HepG2 (cell line): ENCODE measurements around the gene CHMP1A. TPM values are rescaled to one million over a fixed set of nuclear protein-coding genes. Genes with fewer than 3 reads are reported as not detected.
A peak's percentile ranks its signal among the peaks of the same experiment; 100 is the strongest.

Source experiments
- CHD4 ChIP-seq: fragments of 200-600 bp; sonication (generic); IDR thresholded peaks from 2 replicates; pipeline ENCODE4 v1.7.0; 2017; ENCODE audit warnings: mild to moderate bottlenecking, low read length, borderline replicate concordance
- EED ChIP-seq: sonication (generic); formaldehyde crosslinking; IDR thresholded peaks from 2 replicates; pipeline ENCODE4 v1.5.0; 2020; ENCODE audit warnings: mild to moderate bottlenecking, missing genetic modification reagents
- SRY ChIP-seq: sonication (generic); formaldehyde crosslinking; IDR thresholded peaks from 2 replicates; pipeline ENCODE4 v1.8.0; 2022; ENCODE audit warnings: mild to moderate bottlenecking, missing genetic modification reagents
- TSC22D2 ChIP-seq: sonication (generic); formaldehyde crosslinking; IDR thresholded peaks from 2 replicates; pipeline ENCODE4 v1.5.1; 2020; ENCODE audit warnings: missing genetic modification reagents, mild to moderate bottlenecking, borderline replicate concordance
- polyA plus RNA-seq, 8 experiments: library from polyadenylated mRNA; depleted of rRNA in 3 of 8; stranded (reverse) in 7 of 8; unstranded in 1 of 8; fragments of >200 nt; fragmentation: Illumina TruSeq in 4 of 8; extraction: Trizol in 4 of 8; gene quantifications; 2 replicates each; pipeline versions ENCODE4 v1.2.1 to v1.2.3, GENCODE V29; 2011 to 2016; ENCODE audit warnings: low read depth in 4 of 8, missing spikeins in 1 of 8, mixed read lengths in 1 of 8; ENCODE audit not compliant: insufficient read depth in 1 of 8
- total RNA-seq, 5 experiments: library from RNA; depleted of rRNA; stranded (reverse); fragments of >200 nt; fragmentation: Illumina TruSeq; extraction: Trizol; gene quantifications; 2 replicates each; pipeline ENCODE4 v1.2.3, GENCODE V29; 2016; ENCODE audit warnings: low read depth in 1 of 5
- TF ChIP-seq, protein P1 (sequence below): IDR thresholded peaks from 2 replicates; pipeline ENCODE4 v1.6.1; 2016; ENCODE audit warnings: mild to moderate bottlenecking, missing biosample characterization, missing genetic modification reagents
- TF ChIP-seq, protein P2 (sequence below): sonication (generic); formaldehyde crosslinking; IDR thresholded peaks from 2 replicates; pipeline ENCODE4 v1.4.0; 2020; ENCODE audit warnings: missing genetic modification reagents, borderline replicate concordance
- TF ChIP-seq, protein P3 (sequence below): sonication (generic); formaldehyde crosslinking; IDR thresholded peaks from 2 replicates; pipeline ENCODE4 v1.5.1; 2020; ENCODE audit warnings: missing genetic modification reagents, mild to moderate bottlenecking, borderline replicate concordance
- TF ChIP-seq, protein P4 (sequence below): sonication (generic); formaldehyde crosslinking; IDR thresholded peaks from 2 replicates; pipeline ENCODE4 v1.4.0; 2020; ENCODE audit warnings: mild to moderate bottlenecking, missing genetic modification reagents, borderline replicate concordance

CHMP1A gene
- total and polyA plus RNA-seq, 2 of the 13 experiments (the other 11 are each of a cell fraction or from before 2014, with no cell fraction given), result 69.4 to 73.3 TPM

DNA sequence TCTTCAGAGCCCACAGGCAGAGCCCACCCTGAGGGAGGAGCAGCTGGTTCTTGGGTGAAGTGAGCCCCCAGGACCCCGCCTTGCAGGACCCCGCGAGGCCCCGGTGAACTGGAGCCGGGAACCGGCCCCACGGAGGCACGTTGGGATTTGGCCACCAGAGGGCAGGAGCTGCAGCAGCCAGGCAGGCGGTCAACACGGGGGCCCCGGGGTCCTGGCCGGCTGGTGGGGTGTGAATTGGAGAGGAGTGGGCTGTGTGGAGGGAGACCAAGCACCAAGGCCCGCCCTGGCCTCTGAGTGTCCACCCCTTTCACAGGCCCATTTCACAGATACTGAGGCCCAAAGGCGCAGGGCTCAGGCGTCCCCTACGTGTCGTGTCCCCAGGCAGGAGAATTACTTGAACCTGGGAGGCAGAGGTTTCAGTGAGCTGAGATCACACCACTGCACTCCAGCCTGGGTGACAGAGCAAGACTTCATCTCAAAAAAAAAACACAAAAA is 41.9 kb downstream of the CHMP1A start (continued):
- TF ChIP-seq CHD4 (no peak), EED (CRISPR knock-in tag) (0 out of 2 replicates have a peak, but pooled peaks have one; percentile 29), TSC22D2 (CRISPR knock-in tag) (0 out of 2 replicates have a peak, but pooled peaks have one; percentile 35), SRY (no peak)
- TF ChIP-seq, protein P1, sequence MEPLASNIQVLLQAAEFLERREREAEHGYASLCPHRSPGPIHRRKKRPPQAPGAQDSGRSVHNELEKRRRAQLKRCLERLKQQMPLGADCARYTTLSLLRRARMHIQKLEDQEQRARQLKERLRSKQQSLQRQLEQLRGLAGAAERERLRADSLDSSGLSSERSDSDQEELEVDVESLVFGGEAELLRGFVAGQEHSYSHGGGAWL (CRISPR knock-in tag), result 0 out of 2 replicates have a peak, but pooled peaks have one; percentile 42
- TF ChIP-seq, protein P2, sequence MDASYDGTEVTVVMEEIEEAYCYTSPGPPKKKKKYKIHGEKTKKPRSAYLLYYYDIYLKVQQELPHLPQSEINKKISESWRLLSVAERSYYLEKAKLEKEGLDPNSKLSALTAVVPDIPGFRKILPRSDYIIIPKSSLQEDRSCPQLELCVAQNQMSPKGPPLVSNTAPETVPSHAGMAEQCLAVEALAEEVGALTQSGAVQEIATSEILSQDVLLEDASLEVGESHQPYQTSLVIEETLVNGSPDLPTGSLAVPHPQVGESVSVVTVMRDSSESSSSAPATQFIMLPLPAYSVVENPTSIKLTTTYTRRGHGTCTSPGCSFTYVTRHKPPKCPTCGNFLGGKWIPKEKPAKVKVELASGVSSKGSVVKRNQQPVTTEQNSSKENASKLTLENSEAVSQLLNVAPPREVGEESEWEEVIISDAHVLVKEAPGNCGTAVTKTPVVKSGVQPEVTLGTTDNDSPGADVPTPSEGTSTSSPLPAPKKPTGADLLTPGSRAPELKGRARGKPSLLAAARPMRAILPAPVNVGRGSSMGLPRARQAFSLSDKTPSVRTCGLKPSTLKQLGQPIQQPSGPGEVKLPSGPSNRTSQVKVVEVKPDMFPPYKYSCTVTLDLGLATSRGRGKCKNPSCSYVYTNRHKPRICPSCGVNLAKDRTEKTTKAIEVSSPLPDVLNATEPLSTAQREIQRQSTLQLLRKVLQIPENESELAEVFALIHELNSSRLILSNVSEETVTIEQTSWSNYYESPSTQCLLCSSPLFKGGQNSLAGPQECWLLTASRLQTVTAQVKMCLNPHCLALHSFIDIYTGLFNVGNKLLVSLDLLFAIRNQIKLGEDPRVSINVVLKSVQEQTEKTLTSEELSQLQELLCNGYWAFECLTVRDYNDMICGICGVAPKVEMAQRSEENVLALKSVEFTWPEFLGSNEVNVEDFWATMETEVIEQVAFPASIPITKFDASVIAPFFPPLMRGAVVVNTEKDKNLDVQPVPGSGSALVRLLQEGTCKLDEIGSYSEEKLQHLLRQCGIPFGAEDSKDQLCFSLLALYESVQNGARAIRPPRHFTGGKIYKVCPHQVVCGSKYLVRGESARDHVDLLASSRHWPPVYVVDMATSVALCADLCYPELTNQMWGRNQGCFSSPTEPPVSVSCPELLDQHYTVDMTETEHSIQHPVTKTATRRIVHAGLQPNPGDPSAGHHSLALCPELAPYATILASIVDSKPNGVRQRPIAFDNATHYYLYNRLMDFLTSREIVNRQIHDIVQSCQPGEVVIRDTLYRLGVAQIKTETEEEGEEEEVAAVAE, result no peak
- TF ChIP-seq, protein P3, sequence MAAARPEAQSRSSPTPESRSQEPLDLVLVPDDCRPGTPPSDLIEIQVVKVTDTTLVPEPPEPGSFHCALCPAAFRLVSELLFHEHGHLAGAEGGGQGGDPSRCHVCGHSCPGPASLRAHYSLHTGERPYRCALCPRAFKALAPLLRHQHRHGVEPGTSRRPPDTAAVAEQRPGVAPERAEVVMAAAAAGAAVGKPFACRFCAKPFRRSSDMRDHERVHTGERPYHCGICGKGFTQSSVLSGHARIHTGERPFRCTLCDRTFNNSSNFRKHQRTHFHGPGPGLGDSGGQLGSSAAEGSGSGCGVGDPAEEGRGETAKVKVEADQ (CRISPR knock-in tag), result peak; percentile 59; the same call in 1 of the 2 replicates
- TF ChIP-seq, protein P4, sequence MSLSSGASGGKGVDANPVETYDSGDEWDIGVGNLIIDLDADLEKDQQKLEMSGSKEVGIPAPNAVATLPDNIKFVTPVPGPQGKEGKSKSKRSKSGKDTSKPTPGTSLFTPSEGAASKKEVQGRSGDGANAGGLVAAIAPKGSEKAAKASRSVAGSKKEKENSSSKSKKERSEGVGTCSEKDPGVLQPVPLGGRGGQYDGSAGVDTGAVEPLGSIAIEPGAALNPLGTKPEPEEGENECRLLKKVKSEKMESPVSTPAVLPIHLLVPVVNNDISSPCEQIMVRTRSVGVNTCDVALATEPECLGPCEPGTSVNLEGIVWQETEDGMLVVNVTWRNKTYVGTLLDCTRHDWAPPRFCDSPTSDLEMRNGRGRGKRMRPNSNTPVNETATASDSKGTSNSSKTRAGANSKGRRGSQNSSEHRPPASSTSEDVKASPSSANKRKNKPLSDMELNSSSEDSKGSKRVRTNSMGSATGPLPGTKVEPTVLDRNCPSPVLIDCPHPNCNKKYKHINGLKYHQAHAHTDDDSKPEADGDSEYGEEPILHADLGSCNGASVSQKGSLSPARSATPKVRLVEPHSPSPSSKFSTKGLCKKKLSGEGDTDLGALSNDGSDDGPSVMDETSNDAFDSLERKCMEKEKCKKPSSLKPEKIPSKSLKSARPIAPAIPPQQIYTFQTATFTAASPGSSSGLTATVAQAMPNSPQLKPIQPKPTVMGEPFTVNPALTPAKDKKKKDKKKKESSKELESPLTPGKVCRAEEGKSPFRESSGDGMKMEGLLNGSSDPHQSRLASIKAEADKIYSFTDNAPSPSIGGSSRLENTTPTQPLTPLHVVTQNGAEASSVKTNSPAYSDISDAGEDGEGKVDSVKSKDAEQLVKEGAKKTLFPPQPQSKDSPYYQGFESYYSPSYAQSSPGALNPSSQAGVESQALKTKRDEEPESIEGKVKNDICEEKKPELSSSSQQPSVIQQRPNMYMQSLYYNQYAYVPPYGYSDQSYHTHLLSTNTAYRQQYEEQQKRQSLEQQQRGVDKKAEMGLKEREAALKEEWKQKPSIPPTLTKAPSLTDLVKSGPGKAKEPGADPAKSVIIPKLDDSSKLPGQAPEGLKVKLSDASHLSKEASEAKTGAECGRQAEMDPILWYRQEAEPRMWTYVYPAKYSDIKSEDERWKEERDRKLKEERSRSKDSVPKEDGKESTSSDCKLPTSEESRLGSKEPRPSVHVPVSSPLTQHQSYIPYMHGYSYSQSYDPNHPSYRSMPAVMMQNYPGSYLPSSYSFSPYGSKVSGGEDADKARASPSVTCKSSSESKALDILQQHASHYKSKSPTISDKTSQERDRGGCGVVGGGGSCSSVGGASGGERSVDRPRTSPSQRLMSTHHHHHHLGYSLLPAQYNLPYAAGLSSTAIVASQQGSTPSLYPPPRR, result no peak
